B cell (primary cell): ENCODE data around the gene SCARB2. TPM values are rescaled to one million over a fixed set of nuclear protein-coding genes. Genes with fewer than 3 reads are reported as not detected.

Experiments
- ATAC-seq: fragments of 200-7000 bp; cut with Tn5 transposase; one replicate; pipeline ENCODE4 v1.10.0; 2021; ENCODE audit warnings: low read depth, mild to moderate bottlenecking, moderate number of reproducible peaks, moderate library complexity
- CTCF ChIA-PET: fragments of 350-600 bp; sonication (Branson Sonifier 250); formaldehyde crosslinking; loops from one replicate; lab custom pipeline; 2021; ENCODE audit warnings: antibody characterized with exemption, inconsistent platforms; lab: Charles Lee
- POLR2A ChIA-PET: fragments of 350-600 bp; sonication (Branson Sonifier 250); formaldehyde crosslinking; loops from one replicate; lab custom pipeline; 2021; ENCODE audit warnings: antibody characterized with exemption; lab: Charles Lee
- DNase-seq: peaks from one replicate; pipeline ENCODE4 v3.0.0; 2013
- H2AFZ ChIP-seq: 2 replicates; pipeline ENCODE4 v1.6.1; 2012; ENCODE audit warnings: mild to moderate bottlenecking, low read depth, low read length; ENCODE audit not compliant: insufficient read depth, poor library complexity, severe bottlenecking
- H3K27ac ChIP-seq, 2 donors: 1 replicate in 1 of 2; 2 replicates in 1 of 2; pipeline ENCODE4 v1.5.1; 2012 to 2013; ENCODE audit warnings: low read length in 2 of 2, mild to moderate bottlenecking in 2 of 2, moderate library complexity in 1 of 2
- H3K27me3 ChIP-seq, 4 experiments: fragments of 200-600 bp in 1 of 4; sonication (generic) in 1 of 4; replicated peaks in 1 of 4; 1 replicate in 2 of 4; 2 replicates in 2 of 4; pipeline versions ENCODE4 v1.6.1 to v1.7.0; 2013 to 2016; ENCODE audit warnings: low read length in 3 of 4, mild to moderate bottlenecking in 2 of 4, mixed read lengths in 1 of 4, moderate library complexity in 1 of 4; ENCODE audit not compliant: insufficient read depth in 4 of 4, control insufficient read depth in 3 of 4; ENCODE audit errors: control extremely low read depth in 1 of 4
- H3K36me3 ChIP-seq, 2 experiments: replicated peaks in 1 of 2; 1 replicate in 1 of 2; 2 replicates in 1 of 2; pipeline versions ENCODE4 v1.6.1 to v1.7.1; 2013; ENCODE audit warnings: low read length in 1 of 2; ENCODE audit not compliant: insufficient read depth in 2 of 2, control insufficient read depth in 1 of 2; ENCODE audit errors: control extremely low read depth in 1 of 2, extremely low read depth in 1 of 2
- H3K4me1 ChIP-seq, 2 donors: fragments of 200-600 bp in 1 of 2; sonication (generic) in 1 of 2; 1 replicate in 1 of 2; 2 replicates in 1 of 2; pipeline versions ENCODE4 v1.5.1 to v1.6.1; 2013 to 2017; ENCODE audit warnings: low read length in 2 of 2; ENCODE audit not compliant: control insufficient read depth in 2 of 2, insufficient read depth in 2 of 2
- H3K4me2 ChIP-seq: replicated peaks from 2 replicates; pipeline ENCODE3; 2012; ENCODE audit warnings: mild to moderate bottlenecking, low read depth, low read length; ENCODE audit not compliant: poor library complexity, severe bottlenecking
- H3K4me3 ChIP-seq, 5 experiments: fragments of 200-600 bp in 1 of 5; sonication (generic) in 1 of 5; 1 replicate in 3 of 5; 2 replicates in 2 of 5; pipeline versions ENCODE4 v1.5.1 to v1.7.0; 2011 to 2016; ENCODE audit warnings: low read length in 4 of 5, mild to moderate bottlenecking in 4 of 5, low read depth in 2 of 5, control low read depth in 1 of 5, moderate library complexity in 1 of 5; ENCODE audit not compliant: insufficient read depth in 1 of 5; ENCODE audit errors: control extremely low read depth in 1 of 5, extremely low read depth in 1 of 5
- H3K79me2 ChIP-seq: fragments of 200-600 bp; sonication (generic); one replicate; pipeline ENCODE4 v1.6.0; 2016; ENCODE audit warnings: low read length; ENCODE audit not compliant: control insufficient read depth, insufficient read depth
- H3K9ac ChIP-seq: fragments of 200-600 bp; sonication (generic); 2 replicates; pipeline ENCODE4 v1.6.1; 2017; ENCODE audit warnings: mild to moderate bottlenecking, low read length, moderate library complexity
- H3K9me3 ChIP-seq, 3 donors: one replicate each; pipeline versions ENCODE4 v1.6.1 to v1.7.1; 2013; ENCODE audit warnings: low read length in 2 of 3; ENCODE audit not compliant: control insufficient read depth in 2 of 3, insufficient read depth in 1 of 3; ENCODE audit errors: control extremely low read depth in 1 of 3
- H4K20me1 ChIP-seq: 2 replicates; pipeline ENCODE4 v1.6.0; 2012; ENCODE audit warnings: mild to moderate bottlenecking, low read length; ENCODE audit not compliant: insufficient read depth, control insufficient read depth, poor library complexity, severe bottlenecking
- H3K27ac Mint-ChIP-seq: one replicate; pipeline ENCODE4 v1.8.0; 2021; ENCODE audit warnings: mixed read lengths
- H3K27me3 Mint-ChIP-seq: one replicate; pipeline ENCODE4 v1.8.0; 2021; ENCODE audit warnings: mixed read lengths
- H3K4me1 Mint-ChIP-seq: one replicate; pipeline ENCODE4 v1.8.0; 2021; ENCODE audit warnings: mixed read lengths
- H3K4me3 Mint-ChIP-seq: one replicate; pipeline ENCODE4 v1.8.0; 2021; ENCODE audit warnings: mixed read lengths
- H3K9me3 Mint-ChIP-seq: one replicate; pipeline ENCODE4 v1.8.0; 2022; ENCODE audit warnings: mixed read lengths; ENCODE audit not compliant: insufficient read depth
- EZH2 ChIP-seq: IDR thresholded peaks from 2 replicates; pipeline ENCODE4 v1.6.1; 2012; ENCODE audit warnings: borderline replicate concordance, low read depth, mild to moderate bottlenecking, moderate library complexity, low read length; ENCODE audit not compliant: insufficient read depth, poor library complexity, severe bottlenecking
- WGBS: methylation state at CpG from one replicate; pipeline ENCODE4 v1.1.5; 2013; ENCODE audit warnings: missing lambda C conversion rate; ENCODE audit not compliant: insufficient coverage; 5-methylcytosine and 5-hydroxymethylcytosine counted together
- intact Hi-C: fragments of 100-400 bp; cut with micrococcal nuclease; formaldehyde crosslinking; loops from one replicate; pipeline ENCODE4 v1.10.0; 2022
- polyA plus RNA-seq: library from polyadenylated mRNA; depleted of rRNA; stranded (reverse); fragments of >200 nt; gene quantifications from 2 replicates; pipeline ENCODE4 v1.2.3, GENCODE V29; 2012
- total RNA-seq, 2 donors: library from RNA; stranded (reverse); fragments of 120-200 nt in 1 of 2; gene quantifications; 1 replicate in 1 of 2; 2 replicates in 1 of 2; pipeline versions ENCODE4 v1.2.3 to v1.2.4, GENCODE V29; 2013 to 2022
- TF ChIP-seq, protein P1 (sequence below): fragments of 200-600 bp; IDR thresholded peaks from one replicate; pipeline ENCODE4 v1.8.0; 2022; ENCODE audit warnings: antibody characterized with exemption, mild to moderate bottlenecking

SCARB2 gene
- total and polyA plus RNA-seq, 2 donors (not counting 1 experiment from before 2014, with no cell fraction given), result 7.8 to 30.3 TPM

DNA sequence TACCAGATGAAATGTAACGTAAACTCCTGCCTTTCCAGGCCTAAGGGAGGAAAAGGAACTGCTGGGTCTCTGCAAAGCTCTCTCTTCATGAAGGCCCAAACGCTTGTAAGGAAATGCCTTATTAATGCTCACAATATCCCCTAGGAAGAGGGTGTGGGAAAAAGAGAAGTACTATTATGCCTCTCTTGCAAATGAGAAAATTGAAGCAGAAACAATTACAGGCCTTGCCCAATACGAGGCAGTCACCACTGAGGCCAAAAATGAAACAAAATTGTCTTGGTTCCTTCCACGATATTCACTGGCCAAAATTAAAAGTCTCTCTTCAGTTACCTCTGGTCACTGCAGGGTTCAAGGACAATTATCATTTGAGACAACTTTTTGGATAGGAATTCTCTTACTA is 3.2 kb downstream of the SCARB2 start:
- Histone ChIP-seq H3K4me3 (no peak overlapping the region), H3K4me2 (peak overlapping the region; percentile 14), H3K27me3 (no peaks in the 10 kb centered on the region), H3K36me3 (no peaks in the 10 kb centered on the region), H3K79me2 (peaks cover 47% of the 10 kb centered on the region), H3K9ac (no peak overlapping the region), H3K4me1 (peaks cover 51 to 52% of the 10 kb centered on the region in 2 donors), H3K27ac (peak overlapping the region in 1 of 2 donors; percentile 2), H2AFZ (no peak overlapping the region), H3K9me3 (no peaks in the 10 kb centered on the region), H4K20me1 (peaks cover 7% of the 10 kb centered on the region)
- WGBS, result 17% methylated on average over 2 of the region's 4 CpGs
- Mint-ChIP-seq H3K27ac (peak overlapping the region; percentile 46), H3K4me3 (peak overlapping the region; percentile 3), H3K27me3 (no peaks in the 10 kb centered on the region), H3K9me3 (no peaks in the 10 kb centered on the region), H3K4me1 (peaks cover 54% of the 10 kb centered on the region)
- ChIA-PET CTCF (interaction anchor here (3.3 to 4.2 kb wide), 2 partner anchors 11 to 31 kb away, joined by 13 to 26 read pairs; no protein-coding TSS in a partner anchor), POLR2A (no interaction called here)
- TF ChIP-seq EZH2, result no peak
- TF ChIP-seq, protein P1, sequence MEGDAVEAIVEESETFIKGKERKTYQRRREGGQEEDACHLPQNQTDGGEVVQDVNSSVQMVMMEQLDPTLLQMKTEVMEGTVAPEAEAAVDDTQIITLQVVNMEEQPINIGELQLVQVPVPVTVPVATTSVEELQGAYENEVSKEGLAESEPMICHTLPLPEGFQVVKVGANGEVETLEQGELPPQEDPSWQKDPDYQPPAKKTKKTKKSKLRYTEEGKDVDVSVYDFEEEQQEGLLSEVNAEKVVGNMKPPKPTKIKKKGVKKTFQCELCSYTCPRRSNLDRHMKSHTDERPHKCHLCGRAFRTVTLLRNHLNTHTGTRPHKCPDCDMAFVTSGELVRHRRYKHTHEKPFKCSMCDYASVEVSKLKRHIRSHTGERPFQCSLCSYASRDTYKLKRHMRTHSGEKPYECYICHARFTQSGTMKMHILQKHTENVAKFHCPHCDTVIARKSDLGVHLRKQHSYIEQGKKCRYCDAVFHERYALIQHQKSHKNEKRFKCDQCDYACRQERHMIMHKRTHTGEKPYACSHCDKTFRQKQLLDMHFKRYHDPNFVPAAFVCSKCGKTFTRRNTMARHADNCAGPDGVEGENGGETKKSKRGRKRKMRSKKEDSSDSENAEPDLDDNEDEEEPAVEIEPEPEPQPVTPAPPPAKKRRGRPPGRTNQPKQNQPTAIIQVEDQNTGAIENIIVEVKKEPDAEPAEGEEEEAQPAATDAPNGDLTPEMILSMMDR, result no peak
- DNase-seq (no peak), ATAC-seq (no peak)
- intact Hi-C loops, result loop anchor here (5.0 to 10.0 kb wide), 2 partner anchors 218 to 984 kb away; partner anchors contain the start of gene SDAD1

DNA sequence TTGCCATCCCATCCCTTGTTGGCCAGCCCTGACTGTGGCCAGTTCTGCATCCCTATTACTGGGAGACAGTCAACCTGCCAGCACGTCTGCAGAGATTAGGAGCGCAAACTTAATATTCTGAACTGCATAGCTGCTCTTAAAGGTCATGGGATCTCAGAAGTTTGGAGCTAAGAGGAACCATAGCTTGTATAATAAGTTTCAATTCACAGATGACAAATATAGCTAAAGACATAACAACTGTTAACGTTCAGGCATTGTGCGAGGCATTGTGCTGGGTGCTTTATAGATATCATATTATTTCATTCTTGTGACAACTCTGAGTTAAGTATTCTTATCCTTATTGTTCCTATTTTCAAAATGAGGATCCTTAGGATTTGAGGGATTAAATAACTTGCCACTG is 3.7 kb downstream of the SCARB2 start:
- CTCF ChIA-PET, result interaction anchor here (3.3 to 4.2 kb wide), 2 partner anchors 10 to 30 kb away, joined by 13 to 26 read pairs; no protein-coding TSS in a partner anchor
- H3K36me3 ChIP-seq, result no peaks in the 10 kb centered on the region
- Mint-ChIP-seq H3K9me3 (no peaks in the 10 kb centered on the region), H3K27ac (peak overlapping the region; percentile 46), H3K4me1 (peaks cover 54% of the 10 kb centered on the region), H3K27me3 (no peaks in the 10 kb centered on the region), H3K4me3 (peak overlapping the region; percentile 3)
- H3K27me3 ChIP-seq, result no peaks in the 10 kb centered on the region
- 93% methylated on average over 2 of the region's 4 CpGs for WGBS
- DNase-seq (no peak), ATAC-seq (no peak)
- peak overlapping the region in 1 of 2 donors; percentile 2 for H3K27ac ChIP-seq
- H4K20me1 ChIP-seq, result peaks cover 7% of the 10 kb centered on the region
- POLR2A ChIA-PET, result no interaction called here
- no peaks in the 10 kb centered on the region for H3K9me3 ChIP-seq
- H3K79me2 ChIP-seq, result peaks cover 49% of the 10 kb centered on the region
- H2AFZ ChIP-seq, result no peak overlapping the region
- no peak overlapping the region for H3K4me2 ChIP-seq
- H3K9ac ChIP-seq, result no peak overlapping the region
- intact Hi-C loops, result loop anchor here (5.0 to 10.0 kb wide), 2 partner anchors 218 to 985 kb away; partner anchors contain the start of gene SDAD1
- TF ChIP-seq EZH2, result no peak
- TF ChIP-seq, protein P1, result no peak
- no peak overlapping the region for H3K4me3 ChIP-seq
- peaks cover 48% of the 10 kb centered on the region in 2 donors for H3K4me1 ChIP-seq
